SIG-M5 treated with dmso at 0.1 percent for 504 hours (cell line): Measurements from ENCODE around the gene FUT3.
A peak's percentile ranks its signal among the peaks of the same experiment; 100 is the strongest.
"Not testable (repeated sequence)": the region's sequence is repeated elsewhere in the genome, so short reads cannot be mapped to it uniquely, and the experiment has no call there.

ENCODE experiments used
- DNase-seq: peaks from one replicate; lab custom pipeline; 2025; ENCODE audit not compliant: unreplicated experiment; lab: John Stamatoyannopoulos, UW

Gene FUT3

DNA sequence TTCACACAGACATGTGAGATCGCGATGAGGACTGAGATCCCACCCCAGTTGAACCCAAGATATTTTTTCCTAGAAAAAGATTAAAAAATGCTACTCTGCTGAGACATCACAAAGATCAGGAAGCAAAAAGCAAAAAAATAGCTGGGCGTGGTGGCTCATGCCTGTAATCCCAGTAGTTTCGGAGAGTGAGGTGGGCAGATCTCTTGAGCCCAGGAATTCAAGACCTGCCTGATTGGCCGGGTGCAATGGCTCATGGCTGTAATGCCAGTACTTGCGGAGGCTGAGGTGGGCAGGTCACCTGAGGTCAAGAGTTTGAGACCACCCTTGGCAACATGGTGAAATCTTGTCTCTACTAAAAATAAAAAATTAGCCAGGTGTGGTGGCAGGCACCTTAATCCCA, 1.1 kb downstream of the FUT3 start:
- DNase-seq = no peak

- not testable (repeated sequence) for DNase-seq
Observed at GRCh38 chr19:5848621-5849020, 2.6 kb downstream of the FUT3 start.

GRCh38 chr19:5847846-5848245, 3.4 kb downstream of the FUT3 start:
- not testable (repeated sequence) for DNase-seq

GRCh38 chr19:5844456-5845433, 6.5 kb downstream of the FUT3 start:
- DNase-seq = no peak

- no peak for DNase-seq
Observed at GRCh38 chr19:5843295-5843927, 7.8 kb downstream of the FUT3 start.

GRCh38 chr19:5841735-5842111, 9.5 kb downstream of the FUT3 start:
- DNase-seq = not testable (repeated sequence)

- no peak for DNase-seq
Observed at GRCh38 chr19:5839065-5840017, 11.9 kb downstream of the FUT3 start, which contains the start of gene FUT6. TSS of gene FUT6 (minus strand) at chr19:5839702. CDS start at chr19:5832567, 7,135 bp downstream.

GRCh38 chr19:5838353-5839064, 12.7 kb downstream of the FUT3 start:
- DNase-seq = no peak

DNA sequence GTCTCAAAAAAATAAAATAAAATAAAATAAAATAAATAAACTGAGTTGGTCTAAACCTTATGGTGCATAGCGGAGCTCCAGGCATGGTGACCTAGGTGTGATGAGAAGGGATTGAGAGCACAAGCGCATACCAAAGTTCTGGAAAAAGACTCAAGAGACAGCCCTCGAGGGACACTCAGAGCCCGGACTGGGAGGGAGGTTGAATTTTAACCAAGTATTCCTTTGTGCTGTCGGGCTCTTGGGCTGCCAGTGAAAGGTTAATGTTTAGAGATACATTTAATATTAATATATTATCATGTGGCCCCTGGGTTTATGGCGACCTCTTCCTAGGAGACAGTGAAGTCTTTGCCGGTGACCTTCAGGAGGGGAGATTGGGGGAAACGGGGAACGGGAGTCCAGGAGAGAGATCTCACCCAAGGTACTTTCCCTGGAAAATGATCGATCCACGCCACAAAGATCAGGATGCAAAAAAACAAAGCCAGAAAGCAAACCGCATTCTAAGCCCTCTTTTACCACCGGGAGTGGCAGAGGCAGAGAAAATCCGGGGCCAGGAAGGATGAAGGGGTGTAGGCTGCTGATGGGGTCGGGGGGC, 13.4 kb downstream of the FUT3 start:
- no peak for DNase-seq

DNA sequence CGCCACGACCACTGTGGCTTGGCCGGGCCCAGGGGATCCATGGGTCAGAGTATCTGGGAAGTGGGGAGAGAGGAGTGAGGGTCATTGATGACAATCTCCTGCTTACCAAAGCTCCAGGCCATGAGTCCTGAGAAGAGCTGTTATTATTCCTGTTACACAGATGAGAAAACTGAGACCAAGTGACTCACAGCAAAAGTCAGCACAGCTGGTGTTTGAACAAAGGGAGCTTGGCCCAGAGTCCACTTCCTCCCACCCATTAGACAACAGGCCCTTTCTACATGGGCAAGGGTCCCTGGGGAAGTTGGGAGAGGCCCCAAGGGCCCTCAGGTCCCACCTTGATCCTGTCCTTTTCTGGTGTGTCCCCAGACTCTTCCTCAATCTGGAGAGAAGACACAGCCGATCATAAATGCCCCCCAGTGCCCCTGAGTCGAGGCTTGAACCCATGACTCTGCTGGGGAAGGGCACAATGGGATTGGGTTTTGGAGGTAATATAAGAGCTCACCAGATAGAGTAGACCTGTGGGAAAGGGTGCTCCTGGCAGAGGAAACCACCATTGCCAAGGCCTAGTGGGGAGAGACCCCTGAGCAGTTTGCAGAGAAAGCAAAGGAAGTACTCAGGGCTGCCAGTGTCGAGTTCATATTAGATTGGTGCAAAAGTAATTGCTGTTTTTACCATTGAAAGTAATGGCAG, 18.6 kb downstream of the FUT3 start:
- no peak for DNase-seq

DNA sequence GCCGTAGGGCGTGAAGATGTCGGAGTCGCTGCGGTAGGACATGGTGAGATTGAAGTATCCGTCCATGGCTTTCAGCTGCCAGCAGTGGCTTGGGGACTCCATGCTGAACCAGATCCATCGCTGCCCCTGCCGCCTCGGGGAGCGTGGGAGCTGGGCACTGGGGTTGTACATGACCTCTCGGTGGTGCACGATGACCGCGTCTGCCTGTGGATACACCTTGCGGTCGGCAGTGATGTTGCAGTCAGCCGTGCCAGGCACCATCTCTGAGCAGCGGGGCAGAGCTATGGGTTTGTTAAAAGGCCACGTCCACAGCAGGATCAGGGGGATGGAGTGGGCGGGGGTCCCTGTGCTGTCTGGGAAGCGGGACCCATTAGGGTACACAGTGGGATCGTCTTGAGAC, 19.2 kb downstream of the FUT3 start:
- no peak for DNase-seq

GRCh38 chr19:5831159-5831558, 20.1 kb downstream of the FUT3 start:
- DNase-seq = no peak

DNA sequence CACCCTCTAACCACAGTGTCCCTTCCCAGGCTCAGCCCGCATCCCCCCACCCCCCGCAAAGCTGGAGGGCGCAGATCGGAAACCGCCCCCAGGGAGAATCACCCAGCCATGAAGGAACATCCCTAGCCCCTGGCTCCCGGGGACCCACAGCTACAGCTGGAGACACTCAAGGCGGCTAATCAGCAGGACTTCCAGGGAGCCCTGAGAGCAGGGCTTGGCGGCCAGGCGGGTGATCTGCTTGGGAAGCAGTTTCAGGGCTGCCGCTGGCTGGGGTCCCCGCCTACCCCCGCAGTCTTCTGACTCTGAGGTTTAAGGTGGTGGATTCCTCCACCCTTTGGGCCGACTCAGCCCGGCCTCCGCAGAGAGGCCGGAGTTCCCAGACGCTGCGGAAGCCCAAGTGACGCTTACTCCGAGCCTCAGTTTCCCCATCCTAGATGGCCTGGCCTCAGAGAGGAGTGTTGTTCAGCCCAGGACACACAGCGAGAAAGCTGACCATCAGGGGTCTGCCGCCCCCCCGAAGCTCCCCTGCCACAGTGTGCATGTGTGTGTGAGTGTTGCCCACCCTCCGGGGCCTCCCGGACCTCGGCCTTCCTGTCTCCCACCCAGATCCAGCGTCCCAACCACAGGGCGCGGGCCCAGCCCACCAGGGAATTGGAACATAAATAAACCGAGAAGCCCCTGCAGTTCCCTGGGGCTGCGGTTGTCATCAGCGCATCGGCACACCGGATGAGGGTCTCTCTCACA, 21.5 kb downstream of the FUT3 start:
- DNase-seq = no peak

DNA sequence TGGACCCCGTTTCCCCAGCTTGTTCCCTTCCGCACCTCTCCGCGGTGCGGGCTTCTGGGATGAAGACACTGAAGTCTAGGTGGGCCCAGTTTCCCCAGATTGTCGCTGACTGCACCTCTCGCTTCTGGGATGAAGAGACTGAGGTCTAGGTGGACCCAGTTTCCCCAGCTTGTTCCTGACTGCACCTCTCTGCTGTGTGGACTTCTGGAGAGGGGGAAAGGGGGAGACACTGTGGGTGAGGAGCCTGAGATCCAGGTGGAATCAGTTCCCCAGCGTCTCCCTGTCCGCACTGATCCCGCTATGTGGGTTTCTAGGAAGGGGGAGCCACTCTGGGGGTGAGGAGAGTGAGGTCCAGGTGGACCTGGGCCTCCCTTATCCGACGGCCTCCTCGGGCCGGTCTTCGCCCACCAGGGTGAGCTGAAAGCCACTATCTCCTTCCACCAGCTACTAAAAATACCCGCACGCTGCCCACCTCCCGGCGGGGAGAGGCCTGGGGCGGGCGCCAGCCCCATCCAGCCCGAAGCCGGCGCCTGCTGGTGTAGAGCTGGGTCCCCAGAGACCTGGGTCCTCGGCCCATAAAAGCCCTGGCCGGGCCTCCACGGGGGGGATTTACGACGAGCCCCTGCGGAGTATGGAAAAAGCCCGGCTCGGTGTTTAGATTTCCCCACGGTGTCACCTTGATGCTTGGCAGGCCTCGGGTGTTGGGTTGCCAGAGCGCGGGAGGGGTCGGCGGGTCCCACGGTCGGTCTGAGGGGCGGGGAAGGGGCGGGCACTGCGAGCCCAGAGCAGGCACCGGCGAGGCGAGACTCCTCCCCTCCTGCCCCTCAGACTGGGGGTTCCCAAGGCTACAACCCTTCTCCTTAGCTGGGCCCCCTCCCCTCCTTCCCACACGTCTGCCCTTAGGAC, 22.3 kb downstream of the FUT3 start:
- DNase-seq = no peak

- DNase-seq = peak; percentile 90
Observed at GRCh38 chr19:5827891-5828660, 23.2 kb downstream of the FUT3 start.

GRCh38 chr19:5827342-5827890, 23.8 kb downstream of the FUT3 start:
- no peak for DNase-seq
